Fibroblast of lung (primary cell): Measurements from ENCODE around the gene SPEN. TPM values are rescaled to one million over a fixed set of nuclear protein-coding genes. Genes with fewer than 3 reads are reported as not detected.

Experiments used
- DNase-seq, 2 donors: peaks; one replicate each; pipeline versions ENCODE4 v3.0.0 to v3.0.0-alpha.2; 2010; ENCODE audit warnings: low read depth in 2 of 2
- H2AFZ ChIP-seq: 2 replicates; pipeline ENCODE4 v1.5.1; 2012; ENCODE audit warnings: low read length, control low read depth, inconsistent platforms
- H3K27ac ChIP-seq: 2 replicates; pipeline ENCODE4 v1.5.1; 2011; ENCODE audit warnings: low read length, control low read depth; ENCODE audit not compliant: insufficient read depth
- H3K27me3 ChIP-seq: 2 replicates; pipeline ENCODE4 v1.5.1; 2011; ENCODE audit warnings: mild to moderate bottlenecking, low read length; ENCODE audit not compliant: control insufficient read depth, insufficient read depth
- H3K36me3 ChIP-seq: 2 replicates; pipeline ENCODE4 v1.5.1; 2011; ENCODE audit warnings: low read length; ENCODE audit not compliant: control insufficient read depth, insufficient read depth
- H3K4me1 ChIP-seq: 2 replicates; pipeline ENCODE4 v1.5.1; 2011; ENCODE audit warnings: low read length; ENCODE audit not compliant: control insufficient read depth, insufficient read depth; ENCODE audit errors: extremely low read depth
- H3K4me2 ChIP-seq: 2 replicates; pipeline ENCODE4 v1.5.1; 2011; ENCODE audit warnings: low read length, control low read depth; ENCODE audit not compliant: insufficient read depth; ENCODE audit errors: extremely low read depth
- H3K4me3 ChIP-seq, 4 experiments: fragments of 200-600 bp in 1 of 4; sonication (generic) in 1 of 4; replicated peaks in 1 of 4; 2 replicates each; pipeline ENCODE4 v1.5.1; 2011 to 2016; ENCODE audit warnings: low read length in 4 of 4, low read depth in 3 of 4, mild to moderate bottlenecking in 3 of 4, control low read depth in 2 of 4, inconsistent platforms in 1 of 4, mixed read lengths in 1 of 4; ENCODE audit not compliant: insufficient read depth in 1 of 4; ENCODE audit errors: control extremely low read depth in 1 of 4
- H3K79me2 ChIP-seq: 2 replicates; pipeline ENCODE4 v1.5.1; 2012; ENCODE audit warnings: mild to moderate bottlenecking, low read length, inconsistent platforms; ENCODE audit not compliant: control insufficient read depth, insufficient read depth
- H3K9ac ChIP-seq: 2 replicates; pipeline ENCODE4 v1.5.1; 2011; ENCODE audit warnings: mild to moderate bottlenecking, low read length, control low read depth; ENCODE audit not compliant: insufficient read depth
- H3K9me3 ChIP-seq: 2 replicates; pipeline ENCODE4 v1.5.1; 2012; ENCODE audit warnings: low read depth, low read length; ENCODE audit not compliant: control insufficient read depth, insufficient read depth
- H4K20me1 ChIP-seq: 2 replicates; pipeline ENCODE4 v1.5.1; 2011; ENCODE audit warnings: low read length; ENCODE audit not compliant: control insufficient read depth, insufficient read depth; ENCODE audit errors: extremely low read depth
- EZH2 ChIP-seq: IDR thresholded peaks from 2 replicates; pipeline ENCODE4 v1.5.1; 2012; ENCODE audit warnings: low read length, control low read depth, mild to moderate bottlenecking; ENCODE audit errors: missing control alignments
- polyA plus RNA-seq, 2 donors: library from polyadenylated mRNA; depleted of rRNA in 1 of 2; stranded (reverse) in 1 of 2; unstranded in 1 of 2; fragments of >200 nt; gene quantifications; 2 replicates each; pipeline ENCODE4 v1.2.1, GENCODE V29; 2011 to 2012; ENCODE audit warnings: missing spikeins in 1 of 2
- total RNA-seq: library from RNA; depleted of rRNA; stranded (reverse); fragments of >200 nt; gene quantifications from 2 replicates; pipeline ENCODE4 v1.2.1, GENCODE V29; 2014
- TF ChIP-seq, protein P1 (sequence below), 2 donors: IDR thresholded peaks in 1 of 2; conservative IDR thresholded peaks in 1 of 2; 1 replicate in 1 of 2; 2 replicates in 1 of 2; pipeline ENCODE4 v1.5.1; 2011 to 2012; ENCODE audit warnings: low read length in 2 of 2, control low read depth in 1 of 2, inconsistent platforms in 1 of 2, low read depth in 1 of 2, mild to moderate bottlenecking in 1 of 2

SPEN gene
- total and polyA plus RNA-seq, 2 donors (not counting 1 experiment from before 2014, with no cell fraction given) = 5.1 to 11.9 TPM

GRCh38 chr1:15852828-15853302 lies 5.4 kb downstream of the SPEN start:
- no peak overlapping the region for H3K4me2 ChIP-seq
- peaks cover 2% of the 10 kb centered on the region for H3K4me1 ChIP-seq
- H3K4me3 ChIP-seq = no peak overlapping the region
- TF ChIP-seq, protein P1, sequence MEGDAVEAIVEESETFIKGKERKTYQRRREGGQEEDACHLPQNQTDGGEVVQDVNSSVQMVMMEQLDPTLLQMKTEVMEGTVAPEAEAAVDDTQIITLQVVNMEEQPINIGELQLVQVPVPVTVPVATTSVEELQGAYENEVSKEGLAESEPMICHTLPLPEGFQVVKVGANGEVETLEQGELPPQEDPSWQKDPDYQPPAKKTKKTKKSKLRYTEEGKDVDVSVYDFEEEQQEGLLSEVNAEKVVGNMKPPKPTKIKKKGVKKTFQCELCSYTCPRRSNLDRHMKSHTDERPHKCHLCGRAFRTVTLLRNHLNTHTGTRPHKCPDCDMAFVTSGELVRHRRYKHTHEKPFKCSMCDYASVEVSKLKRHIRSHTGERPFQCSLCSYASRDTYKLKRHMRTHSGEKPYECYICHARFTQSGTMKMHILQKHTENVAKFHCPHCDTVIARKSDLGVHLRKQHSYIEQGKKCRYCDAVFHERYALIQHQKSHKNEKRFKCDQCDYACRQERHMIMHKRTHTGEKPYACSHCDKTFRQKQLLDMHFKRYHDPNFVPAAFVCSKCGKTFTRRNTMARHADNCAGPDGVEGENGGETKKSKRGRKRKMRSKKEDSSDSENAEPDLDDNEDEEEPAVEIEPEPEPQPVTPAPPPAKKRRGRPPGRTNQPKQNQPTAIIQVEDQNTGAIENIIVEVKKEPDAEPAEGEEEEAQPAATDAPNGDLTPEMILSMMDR (conservative IDR thresholded peaks at IDR 0.05 in 1 of 2, IDR thresholded peaks at IDR 0.05 in 1 of 2; ENCODE audit: low read depth in 1 of 2, low read length in 2 of 2) = no peak
- no peak for TF ChIP-seq EZH2
- no peak overlapping the region for H3K27ac ChIP-seq
- no peak overlapping the region for H2AFZ ChIP-seq
- no peaks in the 10 kb centered on the region for H4K20me1 ChIP-seq
- H3K9ac ChIP-seq = no peak overlapping the region
- no peaks in the 10 kb centered on the region for H3K9me3 ChIP-seq
- H3K79me2 ChIP-seq = peaks cover 81% of the 10 kb centered on the region
- H3K27me3 ChIP-seq = no peaks in the 10 kb centered on the region
- no peaks in the 10 kb centered on the region for H3K36me3 ChIP-seq
- DNase-seq = peak in 1 of 2 donors; percentile 18

GRCh38 chr1:15856888-15857287 lies 9.4 kb downstream of the SPEN start:
- H3K4me3 ChIP-seq = no peak overlapping the region
- H2AFZ ChIP-seq = no peak overlapping the region
- TF ChIP-seq EZH2 = no peak
- TF ChIP-seq, protein P1 (conservative IDR thresholded peaks at IDR 0.05 in 1 of 2, IDR thresholded peaks at IDR 0.05 in 1 of 2; ENCODE audit: low read depth in 1 of 2, low read length in 2 of 2) = no peak
- H3K9me3 ChIP-seq = no peaks in the 10 kb centered on the region
- no peaks in the 10 kb centered on the region for H3K36me3 ChIP-seq
- no peaks in the 10 kb centered on the region for H3K27me3 ChIP-seq
- H3K4me2 ChIP-seq = no peak overlapping the region
- no peak for DNase-seq
- no peak overlapping the region for H3K9ac ChIP-seq
- no peak overlapping the region for H3K27ac ChIP-seq
- no peaks in the 10 kb centered on the region for H3K4me1 ChIP-seq
- H4K20me1 ChIP-seq = no peaks in the 10 kb centered on the region
- peaks cover 62% of the 10 kb centered on the region for H3K79me2 ChIP-seq

GRCh38 chr1:15858069-15858670 lies 10.7 kb downstream of the SPEN start:
- no peak overlapping the region for H3K27ac ChIP-seq
- H2AFZ ChIP-seq = no peak overlapping the region
- H3K9ac ChIP-seq = no peak overlapping the region
- H3K9me3 ChIP-seq = no peaks in the 10 kb centered on the region
- no peak overlapping the region for H3K4me3 ChIP-seq
- H3K79me2 ChIP-seq = peaks cover 62% of the 10 kb centered on the region
- H3K27me3 ChIP-seq = no peaks in the 10 kb centered on the region
- no peaks in the 10 kb centered on the region for H4K20me1 ChIP-seq
- TF ChIP-seq, protein P1 (conservative IDR thresholded peaks at IDR 0.05 in 1 of 2, IDR thresholded peaks at IDR 0.05 in 1 of 2; ENCODE audit: low read depth in 1 of 2, low read length in 2 of 2) = no peak
- no peak for TF ChIP-seq EZH2
- no peak overlapping the region for H3K4me2 ChIP-seq
- no peaks in the 10 kb centered on the region for H3K36me3 ChIP-seq
- no peaks in the 10 kb centered on the region for H3K4me1 ChIP-seq
- no peak for DNase-seq
